Fibroblast of pulmonary artery (primary cell): ENCODE measurements around the gene VAX1.

Source experiments
- DNase-seq: peaks from one replicate; pipeline ENCODE4 v3.0.0-alpha.2; 2010; ENCODE audit warnings: low read depth
- H3K4me3 ChIP-seq: replicated peaks from 2 replicates; pipeline ENCODE4 v1.5.1; 2011; ENCODE audit warnings: low read depth, mild to moderate bottlenecking, control low read depth, low read length, moderate library complexity
- CTCF ChIP-seq: IDR thresholded peaks from 2 replicates; pipeline ENCODE4 v1.5.1; 2011; ENCODE audit warnings: mild to moderate bottlenecking, control low read depth, low read length, inconsistent platforms; ENCODE audit errors: missing control alignments

VAX1 gene

GRCh38 chr10:117126034-117126433, 12.0 kb downstream of the VAX1 start:
- no peak for TF ChIP-seq CTCF
- DNase-seq = no peak
- no peak overlapping the region for H3K4me3 ChIP-seq

GRCh38 chr10:117112220-117112619, 25.9 kb downstream of the VAX1 start:
- TF ChIP-seq CTCF = peak; percentile 43

GRCh38 chr10:117107238-117107637, 30.8 kb downstream of the VAX1 start:
- DNase-seq = no peak
- H3K4me3 ChIP-seq = no peak overlapping the region
- no peak for TF ChIP-seq CTCF

More at GRCh38 chr10:117112220-117112619, 25.9 kb downstream of the VAX1 start:
- DNase-seq = no peak
- no peak overlapping the region for H3K4me3 ChIP-seq

GRCh38 chr10:117096599-117097201, 41.4 kb downstream of the VAX1 start:
- no peak for DNase-seq
- no peak for TF ChIP-seq CTCF
- no peak overlapping the region for H3K4me3 ChIP-seq

GRCh38 chr10:117094856-117095255, 43.2 kb downstream of the VAX1 start:
- no peak for TF ChIP-seq CTCF
- DNase-seq = no peak
- no peak overlapping the region for H3K4me3 ChIP-seq

GRCh38 chr10:117092386-117092785, 45.7 kb downstream of the VAX1 start:
- no peak overlapping the region for H3K4me3 ChIP-seq
- TF ChIP-seq CTCF = no peak
- DNase-seq = no peak

- no peak overlapping the region for H3K4me3 ChIP-seq
- no peak for TF ChIP-seq CTCF
- DNase-seq = no peak
These were observed 47.2 kb downstream of the VAX1 start for GRCh38 chr10:117090834-117091233.
